ENCODE measurements around the gene DDX24. TPM values are rescaled to one million over a fixed set of nuclear protein-coding genes. Genes with fewer than 3 reads are reported as not detected.

The DDX24 gene
- total RNA-seq, 2 donors from 2014 or later = 48.0 to 95.6 TPM

GRCh38 chr14:93998871-93999403 is 82.1 kb downstream of the DDX24 start:
- WGBS, 2 donors = 77 to 82% methylated on average over 2 to 7 of the region's 7 CpGs
- Histone ChIP-seq H3K36me3 (replicated peaks in 1 of 2; ENCODE audit: insufficient read depth in 1 of 2, low read depth in 2 of 2) (no peaks in the 10 kb centered on the region), H3K9me3 (no peaks in the 10 kb centered on the region), H3K27ac (no peak overlapping the region), H3K27me3 (no peaks in the 10 kb centered on the region), H3K4me1 (no peaks in the 10 kb centered on the region), H3K4me3 (no peak overlapping the region)
- ATAC-seq = no peak
- no peak for TF ChIP-seq POLR2A (IDR thresholded peaks at IDR 0.05)
- TF ChIP-seq, protein P1, sequence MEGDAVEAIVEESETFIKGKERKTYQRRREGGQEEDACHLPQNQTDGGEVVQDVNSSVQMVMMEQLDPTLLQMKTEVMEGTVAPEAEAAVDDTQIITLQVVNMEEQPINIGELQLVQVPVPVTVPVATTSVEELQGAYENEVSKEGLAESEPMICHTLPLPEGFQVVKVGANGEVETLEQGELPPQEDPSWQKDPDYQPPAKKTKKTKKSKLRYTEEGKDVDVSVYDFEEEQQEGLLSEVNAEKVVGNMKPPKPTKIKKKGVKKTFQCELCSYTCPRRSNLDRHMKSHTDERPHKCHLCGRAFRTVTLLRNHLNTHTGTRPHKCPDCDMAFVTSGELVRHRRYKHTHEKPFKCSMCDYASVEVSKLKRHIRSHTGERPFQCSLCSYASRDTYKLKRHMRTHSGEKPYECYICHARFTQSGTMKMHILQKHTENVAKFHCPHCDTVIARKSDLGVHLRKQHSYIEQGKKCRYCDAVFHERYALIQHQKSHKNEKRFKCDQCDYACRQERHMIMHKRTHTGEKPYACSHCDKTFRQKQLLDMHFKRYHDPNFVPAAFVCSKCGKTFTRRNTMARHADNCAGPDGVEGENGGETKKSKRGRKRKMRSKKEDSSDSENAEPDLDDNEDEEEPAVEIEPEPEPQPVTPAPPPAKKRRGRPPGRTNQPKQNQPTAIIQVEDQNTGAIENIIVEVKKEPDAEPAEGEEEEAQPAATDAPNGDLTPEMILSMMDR (IDR thresholded peaks at IDR 0.05) = no peak
- no peak for DNase-seq
- intact Hi-C loops (cut with DNase I) = no loop called here

Other genes starting within 250 kb of the DDX24 start
- gene FAM181A, start 153.9 kb downstream of the DDX24 start, total RNA-seq = not detected
- gene ASB2, start 104.6 kb downstream of the DDX24 start, total RNA-seq = 1 to 10 TPM in 1 of 2 donors, under 1 TPM in 1; 0.33 to 7.0 TPM
- not detected for gene CCDC197, start 83.9 kb downstream of the DDX24 start, total RNA-seq
- 1 to 10 TPM in 1 of 2 donors, under 1 TPM in 1; 0.33 to 1.8 TPM for gene OTUB2, start 54.9 kb downstream of the DDX24 start, total RNA-seq
- gene IFI27L1, start 108 bp upstream of the DDX24 start, total RNA-seq = 1 to 10 TPM; 3.4 to 5.6 TPM
- 10 to 100 TPM in 1 of 2 donors, 1 to 10 TPM in 1; 8.8 to 38.6 TPM for gene IFI27, start 29.5 kb upstream of the DDX24 start, total RNA-seq
- 10 to 100 TPM; 12.7 to 66.3 TPM for gene IFI27L2, start 48.4 kb upstream of the DDX24 start, total RNA-seq
- gene PPP4R4, start 93.1 kb upstream of the DDX24 start, total RNA-seq = 1 to 10 TPM; 1.3 to 2.6 TPM
- 1 to 10 TPM in 1 of 2 donors, not detected in 1; 3.0 TPM for gene SERPINA10, start 212.1 kb upstream of the DDX24 start, total RNA-seq
- 10 to 100 TPM in 1 of 2 donors, 1 to 10 TPM in 1; 6.5 to 10.9 TPM for gene SERPINA6, start 242.1 kb upstream of the DDX24 start, total RNA-seq

Data from body of pancreas (tissue), 4 donors.